Activated CD8-positive, alpha-beta memory T cell treated with anti-CD3 and anti-CD28 coated beads, Interleukin-2, amount 50 U/mL, for 24 hours (primary cell): Measurements from ENCODE around the gene BCAR1.
A peak's percentile ranks its signal among the peaks of the same experiment; 100 is the strongest.
"Not testable (repeated sequence)": the region's sequence is repeated elsewhere in the genome, so short reads cannot be mapped to it uniquely, and the experiment has no call there.

Experiments used
- DNase-seq: peaks from one replicate; pipeline ENCODE4 v3.0.0-alpha.2; 2020; ENCODE audit errors: extremely low read depth

The BCAR1 gene, protein sequence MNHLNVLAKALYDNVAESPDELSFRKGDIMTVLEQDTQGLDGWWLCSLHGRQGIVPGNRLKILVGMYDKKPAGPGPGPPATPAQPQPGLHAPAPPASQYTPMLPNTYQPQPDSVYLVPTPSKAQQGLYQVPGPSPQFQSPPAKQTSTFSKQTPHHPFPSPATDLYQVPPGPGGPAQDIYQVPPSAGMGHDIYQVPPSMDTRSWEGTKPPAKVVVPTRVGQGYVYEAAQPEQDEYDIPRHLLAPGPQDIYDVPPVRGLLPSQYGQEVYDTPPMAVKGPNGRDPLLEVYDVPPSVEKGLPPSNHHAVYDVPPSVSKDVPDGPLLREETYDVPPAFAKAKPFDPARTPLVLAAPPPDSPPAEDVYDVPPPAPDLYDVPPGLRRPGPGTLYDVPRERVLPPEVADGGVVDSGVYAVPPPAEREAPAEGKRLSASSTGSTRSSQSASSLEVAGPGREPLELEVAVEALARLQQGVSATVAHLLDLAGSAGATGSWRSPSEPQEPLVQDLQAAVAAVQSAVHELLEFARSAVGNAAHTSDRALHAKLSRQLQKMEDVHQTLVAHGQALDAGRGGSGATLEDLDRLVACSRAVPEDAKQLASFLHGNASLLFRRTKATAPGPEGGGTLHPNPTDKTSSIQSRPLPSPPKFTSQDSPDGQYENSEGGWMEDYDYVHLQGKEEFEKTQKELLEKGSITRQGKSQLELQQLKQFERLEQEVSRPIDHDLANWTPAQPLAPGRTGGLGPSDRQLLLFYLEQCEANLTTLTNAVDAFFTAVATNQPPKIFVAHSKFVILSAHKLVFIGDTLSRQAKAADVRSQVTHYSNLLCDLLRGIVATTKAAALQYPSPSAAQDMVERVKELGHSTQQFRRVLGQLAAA

DNA sequence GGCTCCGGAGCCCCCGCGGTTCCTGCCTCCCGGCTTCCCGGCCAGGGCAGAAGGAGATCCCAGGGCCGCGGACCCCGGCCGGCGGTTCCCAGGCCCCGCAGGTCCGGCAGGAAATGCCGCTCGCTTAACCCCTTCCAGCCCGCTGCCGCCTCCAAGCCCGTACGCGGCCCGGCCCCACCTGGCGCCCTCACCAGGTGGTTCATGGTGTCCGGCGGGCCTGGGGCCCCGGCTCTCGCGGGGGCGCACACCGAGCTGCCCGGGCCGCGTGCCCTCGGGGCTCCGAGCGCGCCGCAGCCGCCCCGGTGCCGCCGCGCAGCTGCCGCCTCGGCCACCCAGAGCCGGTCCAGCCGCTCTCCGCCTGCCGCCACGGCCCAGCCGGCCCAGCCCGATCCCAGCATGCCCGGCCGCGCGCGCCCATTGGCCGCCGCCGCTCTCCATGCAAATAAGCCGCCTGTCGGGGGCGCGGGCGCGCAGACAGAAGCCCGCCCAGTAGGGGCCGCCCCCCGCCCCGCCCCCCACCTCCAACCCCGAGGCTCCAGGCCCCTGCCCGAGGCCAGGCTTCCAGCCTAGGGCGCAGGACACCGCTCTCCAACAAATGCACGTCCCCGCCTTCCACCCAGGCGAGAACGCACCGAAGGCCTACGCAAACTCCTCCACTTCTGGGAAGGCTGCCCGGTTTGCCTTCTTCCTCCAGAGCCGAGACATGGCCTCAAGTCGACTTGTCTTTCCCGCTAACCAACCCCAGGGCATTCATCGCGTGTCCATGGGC, at the start of gene BCAR1:
Gene BCAR1 (minus strand): TSS at position 345 of the 769 bp plus-strand sequence. CDS start 142 bp downstream, at position 203.
- DNase-seq, result no peak

DNA sequence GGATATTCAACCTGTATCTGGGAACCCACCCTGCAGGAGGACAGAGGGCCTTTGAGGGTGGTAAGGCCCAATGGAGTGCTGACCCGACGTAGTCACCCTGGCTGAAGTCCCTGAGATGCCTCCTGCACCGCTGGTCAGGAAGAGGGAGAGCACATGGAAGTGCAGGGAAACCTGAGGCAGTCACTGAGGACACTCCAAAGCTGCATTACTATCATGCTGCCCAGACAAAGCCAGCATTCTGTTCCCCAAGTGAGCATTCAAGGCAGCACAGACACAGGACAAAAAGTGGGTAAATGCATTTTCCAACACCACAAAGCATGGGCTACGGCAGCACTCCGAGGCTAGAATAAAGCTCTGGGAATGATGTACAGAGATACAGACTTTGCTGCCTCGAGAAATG, 46.8 kb upstream of the BCAR1 start:
- DNase-seq, result no peak

DNA sequence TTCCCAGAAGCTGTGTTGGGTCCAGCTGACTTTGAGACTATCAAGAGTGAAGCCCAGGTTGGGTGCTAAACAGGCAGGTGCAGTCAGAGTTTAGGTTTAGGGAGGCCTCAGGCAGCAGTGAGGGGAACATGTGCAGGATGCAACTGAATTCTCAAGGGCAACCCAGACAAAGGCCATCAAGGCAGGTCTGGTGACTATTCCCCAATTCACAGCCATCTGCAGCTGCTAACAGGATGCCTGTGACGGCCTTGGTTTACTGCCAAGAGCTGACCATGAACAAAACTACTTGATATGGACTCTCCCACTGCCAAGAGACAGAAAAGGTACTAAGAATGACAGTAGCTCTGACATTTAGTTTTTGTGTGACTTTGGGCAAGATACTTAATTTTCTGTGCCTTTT, 45.2 kb upstream of the BCAR1 start:
- DNase-seq, result no peak

DNA sequence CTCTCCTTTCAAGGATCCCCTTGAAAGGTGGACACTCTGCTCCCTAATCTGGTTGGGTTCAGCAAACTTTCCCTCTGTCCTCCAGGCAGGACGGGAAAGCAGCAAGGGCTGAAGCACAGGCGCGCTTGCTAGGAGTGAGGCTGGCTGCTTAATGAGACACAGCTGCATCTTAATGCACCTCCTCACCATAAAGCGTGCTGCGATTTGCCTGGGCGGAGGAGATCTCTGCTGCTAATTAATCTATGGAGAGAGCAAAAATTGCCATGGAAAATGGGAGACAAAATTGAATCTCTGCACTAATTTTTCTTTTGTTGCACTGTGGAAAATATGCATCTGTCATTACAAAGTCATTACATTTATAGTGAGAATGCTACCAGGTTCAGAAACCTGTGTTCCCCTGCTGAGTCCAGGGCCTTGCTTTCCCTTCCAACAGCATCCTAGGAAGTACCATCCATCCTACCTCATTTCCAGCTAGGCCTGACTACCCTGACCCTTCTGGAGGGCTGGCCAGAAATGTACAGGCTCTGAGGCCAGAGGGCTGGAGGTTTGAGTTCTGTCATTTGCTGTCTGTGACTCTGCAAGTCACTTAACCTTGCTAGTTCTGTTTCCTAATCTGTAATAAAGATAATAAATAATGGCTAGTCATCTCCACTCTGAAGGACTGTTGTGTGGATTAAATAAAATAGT, 43.5 kb upstream of the BCAR1 start:
- no peak for DNase-seq

DNA sequence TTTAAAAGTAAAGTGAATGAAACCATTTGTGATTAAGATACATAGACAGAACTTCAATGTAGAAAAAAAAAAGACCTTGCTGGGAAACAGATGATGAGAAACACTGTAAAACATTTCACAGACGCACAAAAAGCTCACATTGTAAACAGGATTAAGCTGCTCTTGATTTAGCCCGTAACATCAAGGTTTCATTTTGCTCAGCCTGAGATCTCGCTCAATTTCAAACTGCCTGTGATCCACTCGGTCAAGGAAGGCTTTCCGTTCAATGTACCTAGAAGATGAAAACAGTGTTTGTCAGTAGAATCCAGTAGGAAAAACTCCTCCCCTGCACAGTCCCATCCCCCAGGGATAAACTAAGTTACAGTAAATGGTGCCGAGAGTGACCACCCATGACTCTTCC, 42.3 kb upstream of the BCAR1 start:
- no peak for DNase-seq

DNA sequence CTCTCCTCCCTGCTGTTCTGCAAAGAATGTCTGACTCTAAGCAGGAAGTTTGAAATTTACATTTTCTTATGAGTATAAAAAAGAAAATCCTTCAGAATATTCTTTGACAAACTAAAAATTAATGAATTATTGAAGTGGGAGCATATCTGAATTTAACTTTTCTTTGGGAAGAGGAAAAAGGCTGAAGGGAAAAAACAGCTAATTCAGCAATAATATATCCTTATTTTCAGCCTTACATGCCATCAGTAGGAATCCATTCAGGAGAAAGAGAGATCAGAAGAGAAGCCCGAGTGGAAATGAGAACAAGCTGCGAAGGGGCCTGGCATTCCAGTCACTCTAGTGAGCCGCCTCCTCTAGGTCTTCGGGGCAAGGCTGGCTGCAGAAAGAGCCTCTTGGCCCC, 41.7 kb upstream of the BCAR1 start:
- no peak for DNase-seq

DNA sequence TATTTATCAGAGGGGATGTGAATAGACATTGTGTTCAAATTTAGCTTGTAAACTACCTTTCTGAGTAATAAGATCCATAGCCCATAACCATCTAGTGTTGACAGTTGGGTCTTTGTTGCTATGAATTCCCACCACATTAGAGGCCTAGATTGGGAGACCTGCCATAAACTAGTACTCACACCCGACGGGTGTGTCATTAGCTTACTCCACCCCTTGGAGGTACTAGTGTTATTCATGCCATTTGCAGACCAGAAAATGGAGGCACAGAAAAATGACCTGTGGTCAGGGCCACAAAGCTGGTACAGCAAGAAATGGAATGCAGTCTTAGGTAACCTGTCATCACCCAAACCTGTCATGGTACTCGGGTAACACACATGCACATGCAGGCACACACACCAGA, 41.3 kb upstream of the BCAR1 start:
- DNase-seq, result no peak

DNA sequence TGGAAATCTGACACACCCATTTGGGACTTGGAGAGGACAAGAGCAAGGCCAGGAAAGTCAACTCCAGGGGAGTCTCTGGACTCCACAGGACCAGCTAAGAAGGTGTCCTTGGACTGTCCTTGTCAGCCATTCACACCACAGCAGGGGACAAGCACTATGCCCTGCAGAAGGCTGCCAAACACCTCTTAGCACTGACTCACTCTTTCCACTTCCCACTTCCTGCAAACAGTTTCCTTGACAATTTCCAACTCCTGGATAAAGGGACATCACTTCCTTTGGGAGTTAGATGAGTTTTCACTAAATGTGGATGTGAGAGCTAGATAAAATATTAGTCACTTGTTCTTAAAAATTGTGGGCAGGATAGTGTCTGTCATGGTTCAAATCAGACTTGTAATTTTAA, 37.8 kb upstream of the BCAR1 start:
- DNase-seq, result no peak

DNA sequence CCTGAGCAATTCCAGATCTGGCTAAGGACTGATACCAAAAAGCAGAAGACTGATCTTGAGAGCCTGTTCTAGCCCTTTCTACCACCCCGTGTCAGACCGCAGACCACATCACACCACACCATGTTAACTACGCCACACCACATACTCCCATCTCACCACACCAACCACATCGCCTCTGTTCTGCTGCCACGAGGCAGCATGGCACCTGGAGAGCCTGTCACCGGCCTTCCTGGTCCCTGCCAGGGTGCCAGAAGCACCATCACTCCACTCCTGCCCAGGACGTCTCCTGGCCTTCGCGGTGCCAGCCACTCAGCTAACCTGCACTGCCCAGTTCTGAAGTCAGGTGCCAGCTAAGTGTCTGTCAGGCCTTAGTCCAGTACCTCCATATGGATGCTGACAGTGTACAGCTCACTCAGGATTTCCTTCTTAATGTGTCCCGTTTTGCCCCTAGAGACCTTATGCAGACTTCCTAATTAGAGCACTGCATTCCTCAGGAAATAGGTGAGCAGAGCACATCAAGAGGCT, 37.2 kb upstream of the BCAR1 start:
- peak; percentile 26 for DNase-seq

DNA sequence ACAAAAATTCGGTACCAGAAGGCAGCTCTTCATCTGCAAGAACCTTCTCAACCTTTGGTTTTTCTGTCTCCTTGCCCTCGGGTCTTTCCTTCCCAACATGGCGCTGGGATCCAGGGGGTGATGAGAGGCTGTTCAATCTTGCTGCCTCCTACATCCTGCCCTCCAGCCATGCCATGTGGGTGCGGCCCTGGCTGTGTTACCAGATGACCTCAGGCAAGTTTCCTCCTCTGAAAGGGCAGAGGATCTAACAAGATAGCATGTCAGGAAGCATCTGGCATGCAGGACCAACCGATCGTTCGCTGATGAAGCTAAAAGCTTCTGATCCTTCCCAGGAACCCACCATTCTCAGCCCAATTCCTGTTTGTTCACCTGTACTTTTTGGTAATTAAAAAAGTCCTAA, 36.8 kb upstream of the BCAR1 start:
- no peak for DNase-seq

DNA sequence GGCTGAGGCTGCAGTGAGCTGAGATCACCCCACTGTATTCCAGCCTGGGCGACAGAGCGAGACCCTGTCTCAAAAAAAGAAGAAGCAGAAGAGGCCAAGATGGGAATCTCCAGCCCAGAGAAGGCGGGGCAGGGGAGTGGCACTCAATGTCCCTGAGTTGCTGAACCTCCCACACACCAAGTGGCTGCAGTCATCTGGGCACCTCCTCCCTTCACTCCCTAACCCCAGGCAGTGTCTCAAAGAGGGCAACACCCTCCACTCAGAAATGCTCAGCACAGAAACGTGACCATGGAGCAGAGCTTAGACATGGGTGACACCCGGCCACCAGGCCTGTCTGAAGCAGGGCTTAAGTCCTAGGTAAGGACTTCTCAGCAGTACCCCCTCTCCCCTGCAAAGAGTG, 36.3 kb upstream of the BCAR1 start:
- DNase-seq, result no peak

DNA sequence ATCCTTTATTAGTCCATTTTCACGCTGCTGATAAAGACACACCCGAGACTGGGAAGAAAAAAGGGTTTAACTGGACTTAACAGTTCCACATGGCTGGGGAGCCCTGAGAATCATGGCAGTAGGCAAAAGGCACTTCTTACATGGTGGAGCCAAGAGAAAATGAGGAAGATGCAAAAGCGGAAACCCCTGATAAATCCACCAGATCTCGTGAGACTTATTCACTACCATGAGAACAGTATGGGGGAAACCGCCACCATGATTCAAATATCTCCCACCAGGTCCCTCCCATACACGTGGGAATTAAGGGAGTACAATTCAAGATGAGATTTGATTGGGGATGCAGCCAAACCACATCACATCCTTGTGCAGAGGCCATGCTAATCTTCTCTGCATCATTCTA, 35.0 kb upstream of the BCAR1 start:
- DNase-seq, result no peak

DNA sequence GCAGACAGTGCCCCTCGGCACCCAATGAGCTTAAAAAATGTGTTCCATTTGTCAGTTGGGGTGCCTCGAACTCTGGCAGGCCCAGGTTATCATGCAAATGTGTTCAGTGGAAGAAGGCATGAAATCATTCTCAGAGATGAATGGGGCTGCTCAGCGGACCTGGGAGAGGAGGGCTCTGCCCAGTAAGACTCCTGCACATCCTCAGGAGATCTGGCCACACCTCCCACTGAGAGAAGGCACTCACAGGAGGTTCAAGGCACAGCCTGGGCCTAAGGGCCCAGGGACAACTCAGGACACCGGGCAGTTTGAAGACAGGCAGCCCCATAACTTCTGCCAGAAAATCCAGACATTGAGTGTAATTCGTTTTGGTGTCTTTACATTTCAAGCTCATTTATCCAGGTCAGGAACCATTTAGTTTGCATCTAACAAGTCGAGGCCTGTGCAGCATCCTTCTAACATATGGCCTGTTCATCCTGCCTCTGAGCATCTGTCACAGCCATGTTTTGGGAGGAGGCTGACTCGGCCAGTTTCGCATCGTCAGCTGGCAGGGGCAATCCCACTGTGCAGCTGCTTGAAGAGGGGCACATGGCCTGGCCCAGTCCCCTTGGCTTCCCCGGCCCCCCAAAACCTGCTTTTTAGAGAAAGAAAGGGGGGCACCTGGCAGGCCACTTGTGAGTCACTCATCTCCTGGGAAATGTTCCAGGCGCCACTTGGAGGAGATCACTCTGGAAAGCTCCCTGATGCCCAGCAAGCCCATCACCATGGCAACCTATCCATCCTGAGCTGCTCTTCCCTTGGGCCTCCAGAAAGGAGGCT, 31.2 kb upstream of the BCAR1 start:
- no peak for DNase-seq

DNA sequence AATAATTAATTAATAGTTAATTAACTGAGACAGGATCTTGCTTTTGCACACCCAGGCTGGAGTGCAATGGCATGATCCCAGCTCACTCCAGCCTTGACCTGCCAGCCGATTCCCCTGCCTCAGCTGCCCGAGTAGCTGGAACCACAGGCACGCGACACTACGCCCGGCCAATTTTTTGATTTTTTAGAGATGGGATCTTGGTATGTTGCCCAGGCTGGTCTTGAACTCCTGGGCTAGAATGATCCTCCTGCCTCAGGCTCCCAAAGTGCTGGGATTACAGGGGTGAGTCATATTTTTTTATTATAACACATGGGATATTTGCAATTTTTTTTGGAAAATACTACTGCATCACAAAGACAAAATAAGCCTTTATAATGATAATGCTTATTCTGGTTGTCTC, 30.4 kb upstream of the BCAR1 start:
- DNase-seq, result no peak

DNA sequence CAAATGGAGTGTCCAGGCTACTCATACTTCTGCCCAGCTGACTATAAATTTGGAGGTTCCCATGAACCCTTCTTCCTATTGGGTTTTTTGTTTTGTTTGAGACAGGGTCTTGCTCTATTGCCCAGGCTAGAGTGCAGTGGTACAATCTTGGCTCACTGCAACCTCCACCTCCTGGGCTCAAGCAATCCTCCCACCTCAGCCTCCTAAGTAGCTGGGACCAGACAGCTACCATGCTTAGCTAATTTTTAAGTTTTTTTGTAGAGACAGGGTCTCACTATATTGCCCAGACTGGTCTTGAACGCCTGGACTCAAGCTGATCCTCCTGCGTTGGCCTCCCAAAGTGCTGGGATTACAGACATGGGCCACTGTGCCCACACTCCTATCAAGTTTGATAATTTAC, 29.6 kb upstream of the BCAR1 start:
- not testable (repeated sequence) for DNase-seq

DNA sequence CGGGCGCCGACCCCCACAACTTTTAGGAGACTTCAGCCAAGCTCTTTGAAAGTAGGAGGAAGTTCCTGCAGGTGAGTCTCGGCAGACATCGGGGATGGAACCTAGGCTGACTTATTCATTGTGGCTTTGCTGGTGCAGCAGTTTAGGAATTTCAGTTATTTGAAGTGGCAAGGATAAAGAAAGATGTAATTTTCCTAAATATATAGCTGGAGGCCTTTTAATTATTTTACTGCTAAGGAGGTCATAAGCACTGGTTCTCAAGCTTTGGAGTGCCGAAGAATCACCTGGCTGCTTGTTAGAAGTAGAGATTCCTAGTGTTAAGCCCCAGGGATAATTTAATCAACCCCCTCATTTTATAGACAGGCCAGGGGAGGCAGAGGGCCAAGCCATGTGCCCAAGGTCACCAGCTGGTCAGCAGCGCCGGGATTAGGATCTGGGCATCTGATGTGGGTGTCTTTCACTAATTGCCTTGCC, 28.9 kb upstream of the BCAR1 start:
- no peak for DNase-seq

DNA sequence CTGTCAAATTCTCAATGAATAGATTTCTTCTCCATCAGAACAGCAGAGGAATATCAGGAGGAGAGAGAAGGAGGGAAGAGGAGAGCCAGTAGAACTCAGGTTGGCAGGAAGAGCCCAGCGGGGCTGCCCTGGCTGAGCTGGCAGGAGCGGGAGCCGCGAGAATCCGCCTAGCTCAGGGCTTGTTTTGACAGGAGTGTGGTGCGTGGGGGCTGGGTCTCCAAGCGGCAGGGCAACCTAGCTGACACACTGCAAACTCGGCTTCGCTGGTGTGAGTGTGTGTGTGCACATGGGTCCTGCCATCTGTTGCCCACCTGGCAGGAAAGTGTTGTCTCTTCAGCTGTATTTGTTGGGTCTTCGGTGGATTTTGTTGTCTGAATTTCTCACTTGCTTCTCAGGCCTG, 27.9 kb upstream of the BCAR1 start:
- no peak for DNase-seq

DNA sequence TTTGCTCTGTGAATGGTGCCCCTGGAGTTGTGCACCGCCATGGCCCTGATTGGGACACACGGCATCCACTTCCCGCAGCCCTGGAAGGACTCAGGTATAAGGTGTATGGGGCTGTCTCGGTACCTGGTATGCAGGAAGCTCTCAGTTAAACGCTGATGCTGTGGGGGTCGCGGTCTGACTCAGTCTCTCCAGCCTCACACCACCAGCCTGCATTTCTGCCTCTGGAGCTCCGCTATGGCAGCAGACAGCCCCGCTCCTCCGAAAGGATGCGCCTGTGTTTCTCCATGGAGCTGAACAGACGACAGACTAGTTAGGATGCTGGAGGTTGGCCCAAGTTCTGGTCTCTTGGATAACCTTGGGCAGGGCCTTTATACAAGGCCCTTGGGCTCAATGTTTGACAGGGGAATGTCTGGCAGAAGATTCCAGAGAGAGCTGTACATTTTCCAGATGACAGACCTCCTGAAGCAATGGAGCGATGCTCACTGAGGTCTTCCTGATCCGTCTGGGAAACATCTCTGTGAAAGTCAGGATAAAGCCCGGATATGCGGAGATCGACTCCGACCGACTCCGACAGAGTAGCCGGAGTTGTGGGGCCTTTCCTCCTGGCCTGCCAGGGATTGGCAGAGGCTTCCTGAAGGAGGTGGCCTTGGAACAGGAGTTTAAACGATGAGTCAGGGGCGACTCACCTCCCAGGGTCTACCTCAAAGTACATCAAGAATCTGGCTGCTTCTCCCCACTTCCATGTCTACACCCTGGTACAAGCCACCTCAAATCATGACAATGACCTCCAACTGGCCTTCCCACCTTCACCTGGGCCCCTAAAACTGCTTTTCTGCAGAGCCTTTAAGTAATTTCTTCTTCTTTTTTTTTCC, 21.9 kb upstream of the BCAR1 start:
- DNase-seq, result no peak

DNA sequence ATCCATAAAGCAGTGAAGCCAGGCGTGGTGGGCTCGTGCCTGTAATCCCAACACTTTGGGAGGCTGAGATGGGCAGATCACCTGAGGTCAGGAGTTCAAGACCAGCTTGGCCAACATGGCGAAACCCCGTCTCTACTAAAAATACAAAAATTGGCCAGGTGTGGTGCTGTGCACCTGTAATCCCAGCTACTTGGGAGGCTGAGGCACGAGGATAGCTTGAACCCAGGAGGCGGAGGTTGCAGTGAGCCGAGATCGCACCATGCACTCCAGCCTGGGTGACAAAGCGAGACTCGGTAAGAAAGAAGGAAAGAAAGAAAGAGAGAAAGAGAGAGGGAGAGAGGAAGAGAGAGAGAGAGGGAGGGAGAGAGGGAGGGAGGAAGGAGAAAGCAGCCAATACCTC, 21.2 kb upstream of the BCAR1 start:
- DNase-seq, result not testable (repeated sequence)
